ENCODE results near the gene PROZ. TPM values are rescaled to one million over a fixed set of nuclear protein-coding genes. Genes with fewer than 3 reads are reported as not detected.

The PROZ gene
- total RNA-seq, 1 donor from 2014 or later: not detected

- no peak overlapping the region for H3K27ac Mint-ChIP-seq
These were observed 45.3 kb upstream of the PROZ start for GRCh38 chr13:113112893-113113845.

DNA sequence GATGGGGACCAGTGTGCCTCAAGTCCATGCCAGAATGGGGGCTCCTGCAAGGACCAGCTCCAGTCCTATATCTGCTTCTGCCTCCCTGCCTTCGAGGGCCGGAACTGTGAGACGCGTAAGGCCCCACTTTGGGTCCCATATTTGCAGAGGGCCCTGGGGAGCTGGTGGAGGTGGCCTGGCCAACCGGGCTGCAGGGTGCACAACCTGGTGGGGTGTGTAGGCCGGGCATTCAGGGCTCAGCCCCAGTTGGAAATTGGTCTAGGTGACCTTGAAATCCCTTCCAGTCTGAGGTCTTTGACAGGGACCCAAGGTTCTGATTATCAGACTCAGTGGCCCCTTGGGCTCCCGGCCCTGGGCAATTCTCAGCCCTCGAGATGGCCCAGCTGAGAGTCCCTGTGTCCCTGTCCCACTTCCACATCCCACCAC lies 44.6 kb upstream of the PROZ start:
- peak; percentile 8 for DNase-seq (ENCODE audit: low spot score, unreplicated experiment)
- TF ChIP-seq, protein P1, sequence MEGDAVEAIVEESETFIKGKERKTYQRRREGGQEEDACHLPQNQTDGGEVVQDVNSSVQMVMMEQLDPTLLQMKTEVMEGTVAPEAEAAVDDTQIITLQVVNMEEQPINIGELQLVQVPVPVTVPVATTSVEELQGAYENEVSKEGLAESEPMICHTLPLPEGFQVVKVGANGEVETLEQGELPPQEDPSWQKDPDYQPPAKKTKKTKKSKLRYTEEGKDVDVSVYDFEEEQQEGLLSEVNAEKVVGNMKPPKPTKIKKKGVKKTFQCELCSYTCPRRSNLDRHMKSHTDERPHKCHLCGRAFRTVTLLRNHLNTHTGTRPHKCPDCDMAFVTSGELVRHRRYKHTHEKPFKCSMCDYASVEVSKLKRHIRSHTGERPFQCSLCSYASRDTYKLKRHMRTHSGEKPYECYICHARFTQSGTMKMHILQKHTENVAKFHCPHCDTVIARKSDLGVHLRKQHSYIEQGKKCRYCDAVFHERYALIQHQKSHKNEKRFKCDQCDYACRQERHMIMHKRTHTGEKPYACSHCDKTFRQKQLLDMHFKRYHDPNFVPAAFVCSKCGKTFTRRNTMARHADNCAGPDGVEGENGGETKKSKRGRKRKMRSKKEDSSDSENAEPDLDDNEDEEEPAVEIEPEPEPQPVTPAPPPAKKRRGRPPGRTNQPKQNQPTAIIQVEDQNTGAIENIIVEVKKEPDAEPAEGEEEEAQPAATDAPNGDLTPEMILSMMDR (IDR thresholded peaks at IDR 0.05; ENCODE audit: unreplicated experiment): no peak
- Mint-ChIP-seq H3K27me3 (peaks cover 12% of the 10 kb centered on the region), H3K27ac (no peak overlapping the region), H3K36me3 (ENCODE audit: insufficient read depth) (peaks cover 2% of the 10 kb centered on the region), H3K9me3 (ENCODE audit: low read depth) (no peaks in the 10 kb centered on the region), H3K4me1 (ENCODE audit: low read depth) (no peaks in the 10 kb centered on the region), H3K4me3 (ENCODE audit: low read depth) (no peak overlapping the region)

More at GRCh38 chr13:113112893-113113845, 45.3 kb upstream of the PROZ start:
- Mint-ChIP-seq H3K27me3 (peaks cover 12% of the 10 kb centered on the region), H3K9me3 (ENCODE audit: low read depth) (no peaks in the 10 kb centered on the region), H3K4me3 (ENCODE audit: low read depth) (no peak overlapping the region), H3K36me3 (ENCODE audit: insufficient read depth) (peaks cover 2% of the 10 kb centered on the region), H3K4me1 (ENCODE audit: low read depth) (no peaks in the 10 kb centered on the region)
- peak; percentile 2 for DNase-seq (ENCODE audit: low spot score, unreplicated experiment)
- TF ChIP-seq, protein P1 (IDR thresholded peaks at IDR 0.05; ENCODE audit: unreplicated experiment): no peak

DNA sequence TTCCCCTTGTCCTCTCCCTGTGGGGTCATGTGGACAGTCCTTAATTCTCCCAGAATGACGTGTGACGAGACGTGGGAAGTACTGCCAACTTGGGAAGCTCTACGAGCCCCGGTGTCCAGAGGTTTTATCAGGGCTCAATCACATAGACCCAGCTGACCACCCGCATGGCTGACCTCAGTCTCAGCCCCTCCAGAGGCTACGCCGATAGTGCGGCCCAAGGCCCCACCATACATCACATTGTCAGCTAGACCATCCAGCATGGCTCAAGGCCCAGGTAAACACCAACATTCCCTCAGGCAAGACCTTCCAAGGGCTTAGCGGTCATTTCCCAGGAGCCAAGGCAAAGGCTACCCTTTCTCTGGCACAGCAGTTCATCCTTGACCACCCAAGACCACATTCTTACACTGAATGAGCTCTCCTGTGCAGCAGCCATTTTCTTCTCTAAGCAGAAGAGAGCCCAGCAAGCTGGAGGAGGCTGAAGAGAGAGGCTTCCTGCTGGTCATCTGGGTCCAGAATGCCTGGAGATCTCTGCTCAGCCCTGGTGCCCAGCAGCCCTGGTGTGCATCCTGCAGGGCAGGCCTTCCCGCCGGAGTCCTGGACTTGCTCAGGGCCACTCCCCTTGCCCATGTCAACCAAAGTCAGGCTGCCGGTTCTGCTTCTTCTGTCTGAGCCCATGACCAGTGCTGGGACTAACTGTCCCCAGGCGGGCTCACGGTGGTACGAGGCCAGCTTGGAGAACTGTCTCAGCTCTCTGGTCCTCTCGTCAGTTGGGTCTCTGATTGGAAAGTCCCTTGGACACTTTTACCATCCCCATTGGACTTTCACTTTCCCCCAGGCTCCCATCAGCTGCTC lies 43.7 kb upstream of the PROZ start:
- no peak overlapping the region for H3K4me3 Mint-ChIP-seq (ENCODE audit: low read depth)
- H3K36me3 Mint-ChIP-seq (ENCODE audit: insufficient read depth): no peaks in the 10 kb centered on the region
- TF ChIP-seq, protein P1 (IDR thresholded peaks at IDR 0.05; ENCODE audit: unreplicated experiment): no peak
- peaks cover 14% of the 10 kb centered on the region for H3K27me3 Mint-ChIP-seq
- no peak overlapping the region for H3K27ac Mint-ChIP-seq
- H3K4me1 Mint-ChIP-seq (ENCODE audit: low read depth): no peaks in the 10 kb centered on the region
- DNase-seq (ENCODE audit: low spot score, unreplicated experiment): peak; percentile 5
- H3K9me3 Mint-ChIP-seq (ENCODE audit: low read depth): no peaks in the 10 kb centered on the region

DNA sequence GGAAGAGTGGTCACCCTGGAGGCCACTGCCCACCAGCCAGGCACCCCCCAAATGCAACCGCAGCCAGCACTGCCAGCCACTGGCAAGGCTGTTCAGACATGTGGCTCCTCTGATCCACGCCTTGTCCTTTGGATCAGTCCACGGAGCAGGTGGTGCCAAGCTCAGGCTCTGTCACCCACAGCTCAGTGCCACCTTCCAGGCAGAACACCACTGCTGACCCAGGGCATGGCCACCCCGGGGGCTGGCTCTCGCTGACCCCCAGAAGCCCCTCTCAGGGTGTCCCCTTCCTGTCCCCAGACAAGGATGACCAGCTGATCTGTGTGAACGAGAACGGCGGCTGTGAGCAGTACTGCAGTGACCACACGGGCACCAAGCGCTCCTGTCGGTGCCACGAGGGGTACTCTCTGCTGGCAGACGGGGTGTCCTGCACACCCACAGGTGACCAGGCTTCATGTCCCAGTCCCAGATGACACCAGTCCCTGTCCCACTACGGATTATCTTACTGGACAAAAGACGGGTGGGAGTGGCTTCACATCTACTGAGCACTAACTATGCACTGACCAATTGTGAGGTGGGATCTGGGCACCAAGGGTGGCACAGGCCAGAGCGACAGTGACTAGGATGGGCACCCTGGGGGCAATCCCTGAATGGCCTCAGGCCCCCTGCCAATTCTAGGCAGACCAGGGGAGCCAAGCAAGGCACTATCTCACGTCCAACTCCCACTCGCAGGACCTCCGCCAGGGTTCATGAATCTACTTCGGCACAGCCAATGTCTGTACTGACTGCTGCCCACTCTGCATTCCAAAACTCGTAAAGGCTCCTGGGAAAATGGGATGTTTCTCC lies 42.9 kb upstream of the PROZ start:
- peak; percentile 8 for DNase-seq (ENCODE audit: low spot score, unreplicated experiment)
- H3K9me3 Mint-ChIP-seq (ENCODE audit: low read depth): no peaks in the 10 kb centered on the region
- H3K27me3 Mint-ChIP-seq: peaks cover 14% of the 10 kb centered on the region
- H3K36me3 Mint-ChIP-seq (ENCODE audit: insufficient read depth): no peaks in the 10 kb centered on the region
- no peaks in the 10 kb centered on the region for H3K4me1 Mint-ChIP-seq (ENCODE audit: low read depth)
- H3K27ac Mint-ChIP-seq: no peak overlapping the region
- no peak overlapping the region for H3K4me3 Mint-ChIP-seq (ENCODE audit: low read depth)
- TF ChIP-seq, protein P1 (IDR thresholded peaks at IDR 0.05; ENCODE audit: unreplicated experiment): no peak
